Effector memory CD4-positive, alpha-beta T cell (primary cell): ENCODE data around the gene SLC39A11.

ENCODE experiments used
- DNase-seq, 3 donors: peaks; one replicate each; pipeline ENCODE4 v3.0.0-alpha.2; 2020
- H3K27ac ChIP-seq: 2 replicates; pipeline ENCODE4 v1.7.0; 2013; ENCODE audit warnings: mild to moderate bottlenecking, low read length, moderate library complexity; ENCODE audit not compliant: insufficient read depth, poor library complexity, severe bottlenecking
- H3K27me3 ChIP-seq: replicated peaks from 2 replicates; pipeline ENCODE4 v1.7.0; 2013; ENCODE audit warnings: mild to moderate bottlenecking, low read length; ENCODE audit not compliant: insufficient read depth, control insufficient read depth, poor library complexity, severe bottlenecking
- H3K36me3 ChIP-seq: 2 replicates; pipeline ENCODE4 v1.7.0; 2013; ENCODE audit warnings: mild to moderate bottlenecking, low read length, moderate library complexity; ENCODE audit not compliant: control insufficient read depth, insufficient read depth
- H3K4me1 ChIP-seq: 2 replicates; pipeline ENCODE4 v1.7.0; 2013; ENCODE audit warnings: low read length, mild to moderate bottlenecking; ENCODE audit not compliant: control insufficient read depth, insufficient read depth, poor library complexity, severe bottlenecking
- H3K4me3 ChIP-seq: 2 replicates; pipeline ENCODE4 v1.7.0; 2013; ENCODE audit warnings: low read length, low read depth, mild to moderate bottlenecking; ENCODE audit not compliant: insufficient read depth, poor library complexity, severe bottlenecking
- H3K9me3 ChIP-seq: 2 replicates; pipeline ENCODE4 v1.7.0; 2013; ENCODE audit warnings: mild to moderate bottlenecking, low read length, moderate library complexity; ENCODE audit not compliant: control insufficient read depth

The SLC39A11 gene

GRCh38 chr17:72618001-72618509, 474.4 kb downstream of the SLC39A11 start:
- H3K27me3 ChIP-seq: no peaks in the 10 kb centered on the region
- H3K4me1 ChIP-seq: peaks cover 8% of the 10 kb centered on the region
- H3K9me3 ChIP-seq: no peaks in the 10 kb centered on the region
- H3K4me3 ChIP-seq: peak overlapping the region; percentile 24
- DNase-seq: peak; percentile 17 to 28 (median 27)
- H3K27ac ChIP-seq: peak overlapping the region; percentile 34
- no peaks in the 10 kb centered on the region for H3K36me3 ChIP-seq

GRCh38 chr17:72617557-72617956, 474.9 kb downstream of the SLC39A11 start:
- H3K4me3 ChIP-seq: peak overlapping the region; percentile 24
- no peaks in the 10 kb centered on the region for H3K27me3 ChIP-seq
- DNase-seq: no peak
- H3K9me3 ChIP-seq: no peaks in the 10 kb centered on the region
- peak overlapping the region; percentile 52 for H3K27ac ChIP-seq
- H3K4me1 ChIP-seq: peaks cover 8% of the 10 kb centered on the region
- no peaks in the 10 kb centered on the region for H3K36me3 ChIP-seq

GRCh38 chr17:72616447-72616846, 476.0 kb downstream of the SLC39A11 start:
- Histone ChIP-seq H3K4me3 (no peak overlapping the region), H3K9me3 (no peaks in the 10 kb centered on the region), H3K4me1 (peaks cover 8% of the 10 kb centered on the region), H3K27me3 (no peaks in the 10 kb centered on the region), H3K27ac (no peak overlapping the region), H3K36me3 (no peaks in the 10 kb centered on the region)
- DNase-seq: no peak

- no peak for DNase-seq
- H3K27me3 ChIP-seq: no peaks in the 10 kb centered on the region
- no peak overlapping the region for H3K27ac ChIP-seq
- H3K4me3 ChIP-seq: no peak overlapping the region
- H3K36me3 ChIP-seq: no peaks in the 10 kb centered on the region
- H3K9me3 ChIP-seq: no peaks in the 10 kb centered on the region
- peaks cover 8% of the 10 kb centered on the region for H3K4me1 ChIP-seq
Measured at GRCh38 chr17:72615627-72615991, 476.9 kb downstream of the SLC39A11 start.

- Histone ChIP-seq H3K9me3 (no peaks in the 10 kb centered on the region), H3K36me3 (no peaks in the 10 kb centered on the region), H3K4me1 (peaks cover 8% of the 10 kb centered on the region), H3K4me3 (no peak overlapping the region), H3K27me3 (no peaks in the 10 kb centered on the region), H3K27ac (no peak overlapping the region)
- no peak for DNase-seq
Measured at GRCh38 chr17:72614871-72615626, 477.4 kb downstream of the SLC39A11 start.

- Histone ChIP-seq H3K27ac (no peak overlapping the region), H3K4me3 (no peak overlapping the region), H3K36me3 (no peaks in the 10 kb centered on the region), H3K27me3 (no peaks in the 10 kb centered on the region), H3K4me1 (peaks cover 8% of the 10 kb centered on the region), H3K9me3 (no peaks in the 10 kb centered on the region)
- no peak for DNase-seq
Measured at GRCh38 chr17:72614476-72614870, 478.0 kb downstream of the SLC39A11 start.

- Histone ChIP-seq H3K36me3 (no peaks in the 10 kb centered on the region), H3K4me3 (no peak overlapping the region), H3K27ac (no peak overlapping the region), H3K9me3 (no peaks in the 10 kb centered on the region), H3K4me1 (peaks cover 8% of the 10 kb centered on the region), H3K27me3 (no peaks in the 10 kb centered on the region)
- DNase-seq: no peak
Measured at GRCh38 chr17:72613806-72614292, 478.6 kb downstream of the SLC39A11 start.

GRCh38 chr17:72613396-72613795, 479.1 kb downstream of the SLC39A11 start:
- DNase-seq: no peak
- Histone ChIP-seq H3K36me3 (no peaks in the 10 kb centered on the region), H3K27ac (no peak overlapping the region), H3K4me1 (peaks cover 8% of the 10 kb centered on the region), H3K4me3 (no peak overlapping the region), H3K27me3 (no peaks in the 10 kb centered on the region), H3K9me3 (no peaks in the 10 kb centered on the region)

- Histone ChIP-seq H3K27me3 (no peaks in the 10 kb centered on the region), H3K4me1 (no peaks in the 10 kb centered on the region), H3K27ac (no peak overlapping the region), H3K9me3 (no peaks in the 10 kb centered on the region), H3K4me3 (no peak overlapping the region), H3K36me3 (no peaks in the 10 kb centered on the region)
- no peak for DNase-seq
Measured at GRCh38 chr17:72611172-72611571, 481.3 kb downstream of the SLC39A11 start.

GRCh38 chr17:72609501-72609900, 483.0 kb downstream of the SLC39A11 start:
- H3K4me1 ChIP-seq: no peaks in the 10 kb centered on the region
- H3K9me3 ChIP-seq: no peaks in the 10 kb centered on the region
- no peaks in the 10 kb centered on the region for H3K36me3 ChIP-seq
- DNase-seq: no peak
- no peak overlapping the region for H3K27ac ChIP-seq
- no peaks in the 10 kb centered on the region for H3K27me3 ChIP-seq
- H3K4me3 ChIP-seq: no peak overlapping the region
